ENCODE results near the gene NEK7. TPM values are rescaled to one million over a fixed set of nuclear protein-coding genes. Genes with fewer than 3 reads are reported as not detected.

Gene NEK7
- total RNA-seq, 4 donors from 2014 or later, result 50.4 to 71.6 (median 57.3) TPM

DNA sequence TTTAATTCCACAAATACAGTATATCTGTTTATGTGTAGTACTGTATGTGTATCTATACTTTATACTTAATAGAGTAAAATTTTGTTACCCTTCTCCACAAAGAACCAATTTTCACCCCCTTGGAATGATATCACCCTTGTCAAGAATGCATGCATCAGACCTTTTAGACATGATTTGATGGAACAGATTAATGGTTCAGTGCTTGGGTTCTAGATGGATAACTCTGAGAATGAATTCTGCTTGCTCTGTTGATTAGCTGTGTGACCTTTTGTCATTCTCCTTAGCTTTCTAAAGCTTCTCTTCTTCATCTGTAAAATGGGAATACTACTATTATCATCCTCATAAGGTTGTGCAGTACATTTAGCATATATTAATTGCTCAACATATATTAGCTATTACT lies 105.1 kb downstream of the NEK7 start:
- no peak for DNase-seq (ENCODE audit: low spot score in 2 of 2)
- H3K4me3 ChIP-seq (ENCODE audit: low read depth, poor library complexity, severe bottlenecking), result no peak overlapping the region
- TF ChIP-seq, protein P1, sequence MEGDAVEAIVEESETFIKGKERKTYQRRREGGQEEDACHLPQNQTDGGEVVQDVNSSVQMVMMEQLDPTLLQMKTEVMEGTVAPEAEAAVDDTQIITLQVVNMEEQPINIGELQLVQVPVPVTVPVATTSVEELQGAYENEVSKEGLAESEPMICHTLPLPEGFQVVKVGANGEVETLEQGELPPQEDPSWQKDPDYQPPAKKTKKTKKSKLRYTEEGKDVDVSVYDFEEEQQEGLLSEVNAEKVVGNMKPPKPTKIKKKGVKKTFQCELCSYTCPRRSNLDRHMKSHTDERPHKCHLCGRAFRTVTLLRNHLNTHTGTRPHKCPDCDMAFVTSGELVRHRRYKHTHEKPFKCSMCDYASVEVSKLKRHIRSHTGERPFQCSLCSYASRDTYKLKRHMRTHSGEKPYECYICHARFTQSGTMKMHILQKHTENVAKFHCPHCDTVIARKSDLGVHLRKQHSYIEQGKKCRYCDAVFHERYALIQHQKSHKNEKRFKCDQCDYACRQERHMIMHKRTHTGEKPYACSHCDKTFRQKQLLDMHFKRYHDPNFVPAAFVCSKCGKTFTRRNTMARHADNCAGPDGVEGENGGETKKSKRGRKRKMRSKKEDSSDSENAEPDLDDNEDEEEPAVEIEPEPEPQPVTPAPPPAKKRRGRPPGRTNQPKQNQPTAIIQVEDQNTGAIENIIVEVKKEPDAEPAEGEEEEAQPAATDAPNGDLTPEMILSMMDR (IDR thresholded peaks at IDR 0.05), result no peak
- no peak for TF ChIP-seq POLR2A (IDR thresholded peaks at IDR 0.05)
- intact Hi-C loops (cut with DNase I; ENCODE audit: low total_unique reads), result no loop called here

DNA sequence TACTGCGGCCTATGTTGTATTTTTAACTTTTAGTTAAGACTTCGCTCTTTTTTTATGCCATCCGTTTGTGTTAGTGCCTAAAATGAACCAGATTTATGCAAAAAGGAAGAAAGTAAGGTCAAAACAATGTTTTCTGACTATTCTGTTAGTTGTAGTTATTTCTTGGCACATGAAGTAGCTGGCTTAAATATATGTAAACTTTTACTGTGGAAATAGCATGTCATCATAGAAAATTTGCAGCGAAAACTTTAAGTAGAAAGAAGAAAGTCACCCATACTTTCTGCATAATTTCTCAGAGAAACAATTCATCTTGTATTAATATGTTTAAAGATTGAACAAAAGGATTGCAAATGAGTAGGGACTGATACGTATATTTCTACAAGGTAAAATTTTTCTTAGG lies 106.4 kb downstream of the NEK7 start:
- TF ChIP-seq POLR2A (IDR thresholded peaks at IDR 0.05), result no peak
- 74 to 95% methylated on average over 5 of the region's 5 CpGs for WGBS, 2 donors
- no peak for DNase-seq (ENCODE audit: low spot score in 2 of 2)
- intact Hi-C loops (cut with DNase I; ENCODE audit: low total_unique reads), result no loop called here
- H3K4me3 ChIP-seq (ENCODE audit: low read depth, poor library complexity, severe bottlenecking), result no peak overlapping the region

- intact Hi-C loops (cut with DNase I; ENCODE audit: low total_unique reads), result no loop called here
- no peak for DNase-seq (ENCODE audit: low spot score in 2 of 2)
- TF ChIP-seq, protein P1 (IDR thresholded peaks at IDR 0.05), result no peak
- TF ChIP-seq POLR2A (IDR thresholded peaks at IDR 0.05), result no peak
- H3K4me3 ChIP-seq (ENCODE audit: low read depth, poor library complexity, severe bottlenecking), result no peak overlapping the region
These were observed 107.5 kb downstream of the NEK7 start for GRCh38 chr1:198264282-198264681.

DNA sequence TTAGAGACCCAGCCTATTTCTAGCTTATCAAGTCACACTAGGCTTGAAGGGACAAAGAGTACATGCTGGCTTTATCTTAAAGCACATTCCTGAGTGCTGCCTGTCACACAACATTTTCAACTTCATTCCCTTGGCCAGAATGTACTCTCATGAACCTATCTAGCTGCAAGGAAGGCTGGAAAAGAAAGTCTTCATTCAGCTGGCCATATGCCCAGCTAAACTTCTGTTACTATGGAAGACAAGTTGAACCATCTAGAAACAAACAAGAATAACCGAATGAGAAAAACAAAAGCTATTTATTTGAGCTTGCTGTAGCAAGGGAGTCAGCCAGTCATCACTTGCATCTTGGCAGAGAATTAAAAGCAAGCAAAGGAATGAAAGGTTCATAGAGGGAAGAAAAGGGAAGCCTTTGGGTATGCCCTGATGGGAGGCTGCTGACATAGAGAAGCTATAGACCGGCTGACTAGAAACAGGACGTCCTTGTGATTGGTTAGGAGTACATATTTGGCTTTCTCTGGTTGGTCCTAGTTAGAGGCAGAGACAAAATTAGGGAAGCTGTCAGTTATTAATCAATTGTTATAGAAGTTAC lies 108.4 kb downstream of the NEK7 start:
- TF ChIP-seq, protein P1 (IDR thresholded peaks at IDR 0.05), result no peak
- no peak for TF ChIP-seq POLR2A (IDR thresholded peaks at IDR 0.05)
- 59 to 72% methylated on average over 3 of the region's 3 CpGs for WGBS, 2 donors
- H3K4me3 ChIP-seq (ENCODE audit: low read depth, poor library complexity, severe bottlenecking), result no peak overlapping the region
- intact Hi-C loops (cut with DNase I; ENCODE audit: low total_unique reads), result no loop called here
- DNase-seq (ENCODE audit: low spot score in 2 of 2), result no peak

- TF ChIP-seq, protein P1 (IDR thresholded peaks at IDR 0.05), result no peak
- no peak for TF ChIP-seq POLR2A (IDR thresholded peaks at IDR 0.05)
- DNase-seq (ENCODE audit: low spot score in 2 of 2), result no peak
- H3K4me3 ChIP-seq (ENCODE audit: low read depth, poor library complexity, severe bottlenecking), result no peak overlapping the region
- intact Hi-C loops (cut with DNase I; ENCODE audit: low total_unique reads), result no loop called here
These were observed 110.3 kb downstream of the NEK7 start for GRCh38 chr1:198267056-198267455.

DNA sequence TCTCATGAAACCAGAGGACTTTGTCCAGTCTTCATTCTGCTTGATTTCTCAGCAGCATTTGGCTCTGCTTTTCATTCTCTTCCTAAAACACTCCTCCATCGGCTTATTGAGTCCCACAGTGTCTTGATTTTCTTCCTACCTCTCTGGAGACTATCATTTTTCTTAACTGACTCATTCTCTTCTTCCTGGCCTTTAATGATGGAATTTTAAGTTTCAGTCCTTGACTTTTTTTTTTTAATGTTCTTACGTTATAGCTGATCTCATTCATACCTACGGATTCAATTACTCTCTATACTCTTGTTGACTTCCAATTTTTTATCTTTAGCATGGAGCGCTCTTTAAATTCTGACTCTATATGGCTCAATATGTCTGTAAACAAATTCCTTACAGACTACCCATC lies 111.1 kb downstream of the NEK7 start:
- no peak for TF ChIP-seq POLR2A (IDR thresholded peaks at IDR 0.05)
- TF ChIP-seq, protein P1 (IDR thresholded peaks at IDR 0.05), result no peak
- 88 to 94% methylated on average over 4 of the region's 4 CpGs for WGBS, 2 donors
- intact Hi-C loops (cut with DNase I; ENCODE audit: low total_unique reads), result no loop called here
- DNase-seq (ENCODE audit: low spot score in 2 of 2), result no peak
- no peak overlapping the region for H3K4me3 ChIP-seq (ENCODE audit: low read depth, poor library complexity, severe bottlenecking)

Data from lower leg skin (tissue), 4 donors.